Nucleus accumbens (tissue), 56 donors: ENCODE results near the gene CEP164.

Experiments
- DNase-seq, 56 donors: peaks; one replicate each; lab custom pipeline; 2025; lab: John Stamatoyannopoulos, UW

CEP164 gene

GRCh38 chr11:117417856-117418255 is 90.2 kb downstream of the CEP164 start:
- no peak for DNase-seq

GRCh38 chr11:117418737-117419481 is 91.3 kb downstream of the CEP164 start:
- no peak for DNase-seq

GRCh38 chr11:117419482-117420142 is 92.0 kb downstream of the CEP164 start:
- DNase-seq, result no peak

GRCh38 chr11:117420143-117420485 is 92.5 kb downstream of the CEP164 start:
- no peak for DNase-seq

GRCh38 chr11:117420598-117420997 is 92.9 kb downstream of the CEP164 start:
- no peak for DNase-seq

- no peak for DNase-seq
Measured at GRCh38 chr11:117421041-117421440, 93.4 kb downstream of the CEP164 start.

GRCh38 chr11:117421476-117421875 is 93.8 kb downstream of the CEP164 start:
- no peak for DNase-seq

- no peak for DNase-seq
Measured at GRCh38 chr11:117423046-117423575, 95.5 kb downstream of the CEP164 start.

- DNase-seq, result no peak
Measured at GRCh38 chr11:117424781-117425180, 97.1 kb downstream of the CEP164 start.

GRCh38 chr11:117425679-117426296 is 98.1 kb downstream of the CEP164 start:
- DNase-seq, result no peak

- DNase-seq, result peak in 52 of 56 donors; percentile 18 to 88 (median 68)
Measured at GRCh38 chr11:117426297-117426685, 98.6 kb downstream of the CEP164 start.

GRCh38 chr11:117426941-117427340 is 99.3 kb downstream of the CEP164 start:
- DNase-seq, result no peak

- DNase-seq, result peak in 2 of 56 donors; percentile 9 to 22
Measured at GRCh38 chr11:117427356-117427874, 99.8 kb downstream of the CEP164 start.

GRCh38 chr11:117428186-117428855 is 100.7 kb downstream of the CEP164 start:
- no peak for DNase-seq

GRCh38 chr11:117428856-117429229 is 101.2 kb downstream of the CEP164 start:
- DNase-seq, result no peak

- DNase-seq, result no peak
Measured at GRCh38 chr11:117430293-117430955, 102.8 kb downstream of the CEP164 start.

GRCh38 chr11:117431436-117431835 is 103.8 kb downstream of the CEP164 start:
- no peak for DNase-seq

GRCh38 chr11:117433717-117434116 is 106.1 kb downstream of the CEP164 start:
- DNase-seq, result no peak

GRCh38 chr11:117434481-117434880 is 106.8 kb downstream of the CEP164 start:
- DNase-seq, result no peak

GRCh38 chr11:117435326-117435725 is 107.7 kb downstream of the CEP164 start:
- DNase-seq, result no peak
